ENCODE results near the gene RPS6KA6.
"Not testable (repeated sequence)": the region's sequence is repeated elsewhere in the genome, so short reads cannot be mapped to it uniquely, and the experiment has no call there.

Gene RPS6KA6

DNA sequence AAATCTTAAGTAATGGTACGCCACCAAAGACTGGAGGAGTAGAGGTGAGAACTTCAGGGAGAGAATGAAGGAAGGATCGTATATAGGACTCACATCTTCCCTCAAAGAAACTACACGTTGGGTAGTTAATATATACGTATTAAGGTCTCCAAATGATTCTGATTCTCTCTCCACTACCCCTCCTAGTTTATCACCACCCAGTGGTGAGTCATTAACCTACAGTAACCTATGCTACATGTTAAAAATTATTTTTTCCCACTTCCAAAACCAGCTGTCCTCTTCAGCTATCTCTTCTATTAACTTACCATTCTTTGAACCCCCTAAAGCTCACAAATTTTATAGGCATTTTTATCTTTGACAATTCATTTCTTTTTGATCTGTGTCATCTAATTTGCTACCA lies 69.7 kb downstream of the RPS6KA6 start:
- Histone ChIP-seq H3K9ac (ENCODE audit: low read length) (no peak overlapping the region), H3K27me3 (ENCODE audit: control insufficient read depth, insufficient read depth, low read length) (no peaks in the 10 kb centered on the region; the same call in 1 of the 2 replicates)

DNA sequence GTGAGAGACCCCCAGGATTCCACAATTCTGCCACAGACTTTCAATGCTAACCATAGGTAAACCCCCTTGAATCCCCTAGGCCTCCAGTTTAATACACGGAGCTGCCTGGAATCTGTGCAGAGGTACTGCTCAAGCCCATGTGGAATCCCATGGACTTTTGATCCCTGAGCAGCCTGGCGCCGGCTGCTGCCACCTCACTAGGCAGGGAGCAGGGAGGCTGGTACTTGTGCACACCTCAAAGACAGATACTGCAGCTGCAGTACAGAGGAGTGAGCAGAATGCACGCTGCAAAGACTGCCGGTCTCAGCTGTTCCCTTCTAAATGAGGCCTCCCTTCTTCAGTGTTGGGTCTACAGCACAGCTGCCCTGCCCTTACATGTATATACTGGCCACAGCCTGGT lies 79.4 kb downstream of the RPS6KA6 start:
- Histone ChIP-seq H3K27me3 (ENCODE audit: control insufficient read depth, insufficient read depth, low read length) (no peaks in the 10 kb centered on the region; the same call in 1 of the 2 replicates), H3K36me3 (ENCODE audit: control insufficient read depth, insufficient read depth, low read length) (no peaks in the 10 kb centered on the region; the same call in 1 of the 2 replicates), H3K4me3 (ENCODE audit: low read depth, low read length) (no peak overlapping the region), H3K27ac (ENCODE audit: low read depth, low read length) (no peak overlapping the region), H3K9ac (ENCODE audit: low read length) (no peak overlapping the region), H3K4me1 (ENCODE audit: control insufficient read depth, insufficient read depth, low read length) (no peaks in the 10 kb centered on the region), H3K9me3 (ENCODE audit: control insufficient read depth, insufficient read depth, low read depth, low read length) (no peaks in the 10 kb centered on the region)

More for the DNA sequence above, 69.7 kb downstream of the RPS6KA6 start:
- Histone ChIP-seq H3K4me3 (ENCODE audit: low read depth, low read length) (no peak overlapping the region), H3K9me3 (ENCODE audit: control insufficient read depth, insufficient read depth, low read depth, low read length) (no peaks in the 10 kb centered on the region), H3K36me3 (ENCODE audit: control insufficient read depth, insufficient read depth, low read length) (peaks cover 4% of the 10 kb centered on the region; the same call in 1 of the 2 replicates), H3K4me1 (ENCODE audit: control insufficient read depth, insufficient read depth, low read length) (no peaks in the 10 kb centered on the region), H3K27ac (ENCODE audit: low read depth, low read length) (no peak overlapping the region)

DNA sequence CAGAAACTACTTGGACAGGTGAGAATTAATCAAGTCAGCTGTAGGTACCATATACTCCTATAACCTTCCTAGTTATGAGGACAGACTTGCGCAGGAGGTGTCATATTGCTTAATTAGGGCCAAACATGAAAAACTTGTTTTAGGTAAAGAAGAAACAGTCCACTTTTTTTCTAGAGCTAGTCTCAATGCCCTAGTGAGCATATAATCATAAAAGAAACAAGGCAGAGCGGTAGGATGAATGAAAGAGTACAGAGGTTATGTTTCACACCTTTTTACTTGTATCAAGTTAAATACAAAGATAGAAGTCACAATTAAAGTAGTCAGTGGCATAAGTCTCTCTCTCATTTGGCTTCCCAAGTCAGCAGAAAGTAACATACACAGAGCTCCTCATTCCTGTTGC lies 88.9 kb downstream of the RPS6KA6 start:
- no peaks in the 10 kb centered on the region for H3K36me3 ChIP-seq (ENCODE audit: control insufficient read depth, insufficient read depth, low read length)
- H3K27me3 ChIP-seq (ENCODE audit: control insufficient read depth, insufficient read depth, low read length) = no peaks in the 10 kb centered on the region
- no peak overlapping the region for H3K27ac ChIP-seq (ENCODE audit: low read depth, low read length)
- H3K9ac ChIP-seq (ENCODE audit: low read length) = no peak overlapping the region
- H3K9me3 ChIP-seq (ENCODE audit: control insufficient read depth, insufficient read depth, low read depth, low read length) = no peaks in the 10 kb centered on the region
- no peak overlapping the region for H3K4me3 ChIP-seq (ENCODE audit: low read depth, low read length)
- no peaks in the 10 kb centered on the region for H3K4me1 ChIP-seq (ENCODE audit: control insufficient read depth, insufficient read depth, low read length)

DNA sequence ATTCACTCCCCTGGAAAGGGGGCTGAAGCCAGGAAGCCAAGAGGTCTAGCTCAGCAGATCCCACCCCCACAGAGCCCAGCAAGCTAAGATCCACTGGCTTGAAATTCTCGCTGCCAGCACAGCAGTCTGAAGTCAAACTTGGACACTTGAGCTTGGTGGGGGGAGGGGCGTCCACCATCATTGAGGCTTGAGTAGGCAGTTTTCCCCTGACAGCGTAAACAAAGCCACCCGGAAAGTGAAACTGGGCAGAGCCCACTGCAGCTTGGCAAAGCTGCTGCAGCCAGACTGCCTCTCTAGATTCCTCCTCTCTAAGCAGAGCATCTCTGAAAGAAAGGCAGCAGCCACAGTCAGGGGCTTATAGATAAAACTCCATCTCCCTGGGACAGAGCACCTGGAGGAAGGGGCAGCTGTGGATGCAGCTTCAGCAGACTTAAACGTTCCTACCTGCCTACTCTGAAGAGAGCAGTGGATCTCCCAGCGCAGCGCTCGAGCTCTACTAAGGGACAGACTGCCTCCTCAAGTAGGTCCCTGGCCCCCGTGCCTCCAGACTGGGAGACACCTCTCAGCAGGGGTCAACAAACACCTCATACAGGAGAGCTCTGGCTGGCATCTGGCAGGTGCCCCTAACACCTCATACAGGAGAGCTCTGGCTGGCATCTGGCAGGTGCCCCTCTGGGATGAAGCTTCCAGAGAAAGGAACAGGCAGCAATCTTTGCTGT lies 108.4 kb downstream of the RPS6KA6 start:
- not testable (repeated sequence) for H3K4me3 ChIP-seq (ENCODE audit: low read depth, low read length); H3K36me3 ChIP-seq (ENCODE audit: control insufficient read depth, insufficient read depth, low read length); H3K27ac ChIP-seq (ENCODE audit: low read depth, low read length); H3K27me3 ChIP-seq (ENCODE audit: control insufficient read depth, insufficient read depth, low read length); H3K9ac ChIP-seq (ENCODE audit: low read length)
- H3K9me3 ChIP-seq (ENCODE audit: control insufficient read depth, insufficient read depth, low read depth, low read length) = peaks cover 12% of the 10 kb centered on the region
- peaks cover 10% of the 10 kb centered on the region; the same call in 1 of the 2 replicates for H3K4me1 ChIP-seq (ENCODE audit: control insufficient read depth, insufficient read depth, low read length)

DNA sequence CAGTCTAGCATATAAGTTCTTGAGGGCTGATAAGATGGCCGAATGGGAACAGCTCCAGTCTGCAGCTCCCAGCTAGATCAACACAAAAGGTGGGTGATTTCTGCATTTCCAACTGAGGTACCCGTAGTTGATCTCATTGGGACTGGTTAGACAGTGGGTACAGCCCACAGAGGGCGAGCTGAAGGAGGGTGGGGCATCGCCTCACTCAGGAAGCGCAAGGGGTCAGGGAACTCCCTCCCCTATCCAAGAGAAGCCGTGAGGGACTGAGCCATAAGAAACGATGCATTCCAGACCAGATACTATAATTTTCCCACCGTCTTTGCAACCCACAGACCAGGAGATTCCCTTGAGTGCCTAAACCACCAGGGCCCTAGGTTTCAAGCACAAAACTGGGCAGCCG lies 109.0 kb downstream of the RPS6KA6 start:
- H3K4me3 ChIP-seq (ENCODE audit: low read depth, low read length) = no peak overlapping the region
- no peak overlapping the region for H3K27ac ChIP-seq (ENCODE audit: low read depth, low read length)
- H3K36me3 ChIP-seq (ENCODE audit: control insufficient read depth, insufficient read depth, low read length) = no peaks in the 10 kb centered on the region
- peaks cover 11% of the 10 kb centered on the region for H3K9me3 ChIP-seq (ENCODE audit: control insufficient read depth, insufficient read depth, low read depth, low read length)
- no peaks in the 10 kb centered on the region for H3K27me3 ChIP-seq (ENCODE audit: control insufficient read depth, insufficient read depth, low read length)
- H3K4me1 ChIP-seq (ENCODE audit: control insufficient read depth, insufficient read depth, low read length) = peaks cover 10% of the 10 kb centered on the region; the same call in 1 of the 2 replicates
- no peak overlapping the region for H3K9ac ChIP-seq (ENCODE audit: low read length)

DNA sequence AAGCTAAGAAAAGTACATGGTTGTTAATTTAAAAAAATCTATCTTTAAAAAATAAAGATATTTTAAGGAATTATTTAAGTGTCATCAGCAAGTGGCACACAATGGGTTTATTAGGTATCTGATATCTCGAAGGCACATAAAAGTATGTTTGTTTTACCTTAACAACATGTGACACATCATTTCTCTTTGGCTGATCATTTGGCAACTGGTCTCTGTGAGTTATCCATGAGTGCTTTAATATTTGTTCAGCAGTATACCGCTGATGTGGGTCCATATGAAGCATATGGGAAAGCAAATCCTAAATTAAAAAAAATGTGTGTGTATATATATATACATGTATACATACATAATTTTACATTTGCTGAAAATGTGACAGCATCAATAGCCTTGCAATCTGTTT lies 123.2 kb downstream of the RPS6KA6 start:
- Histone ChIP-seq H3K27me3 (ENCODE audit: control insufficient read depth, insufficient read depth, low read length) (no peaks in the 10 kb centered on the region; the same call in 1 of the 2 replicates), H3K4me3 (ENCODE audit: low read depth, low read length) (no peak overlapping the region), H3K4me1 (ENCODE audit: control insufficient read depth, insufficient read depth, low read length) (no peaks in the 10 kb centered on the region), H3K36me3 (ENCODE audit: control insufficient read depth, insufficient read depth, low read length) (no peaks in the 10 kb centered on the region), H3K27ac (ENCODE audit: low read depth, low read length) (no peak overlapping the region), H3K9ac (ENCODE audit: low read length) (no peak overlapping the region), H3K9me3 (ENCODE audit: control insufficient read depth, insufficient read depth, low read depth, low read length) (no peaks in the 10 kb centered on the region)

DNA sequence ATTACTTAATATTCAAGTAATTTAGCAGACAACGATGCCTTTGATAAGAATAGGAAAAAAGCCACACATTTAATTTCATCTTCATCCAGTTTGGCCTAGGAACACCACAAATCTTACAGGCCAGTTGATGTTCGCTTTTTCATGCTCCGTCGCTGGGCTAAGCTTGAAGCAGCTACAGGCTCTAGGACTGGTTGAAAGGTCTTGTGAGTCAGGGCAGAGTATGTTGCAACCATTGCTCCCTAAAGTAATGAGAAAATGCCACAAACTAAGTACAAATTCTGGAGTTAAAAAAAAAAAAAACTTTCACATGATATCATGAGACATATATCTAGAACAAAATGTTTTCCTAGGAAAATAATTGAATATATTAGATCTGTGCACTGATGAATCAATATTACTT lies 123.8 kb downstream of the RPS6KA6 start:
- Histone ChIP-seq H3K27ac (ENCODE audit: low read depth, low read length) (no peak overlapping the region), H3K9ac (ENCODE audit: low read length) (no peak overlapping the region), H3K27me3 (ENCODE audit: control insufficient read depth, insufficient read depth, low read length) (no peaks in the 10 kb centered on the region; the same call in 1 of the 2 replicates), H3K4me1 (ENCODE audit: control insufficient read depth, insufficient read depth, low read length) (no peaks in the 10 kb centered on the region), H3K4me3 (ENCODE audit: low read depth, low read length) (no peak overlapping the region), H3K9me3 (ENCODE audit: control insufficient read depth, insufficient read depth, low read depth, low read length) (no peaks in the 10 kb centered on the region), H3K36me3 (ENCODE audit: control insufficient read depth, insufficient read depth, low read length) (no peaks in the 10 kb centered on the region)

DNA sequence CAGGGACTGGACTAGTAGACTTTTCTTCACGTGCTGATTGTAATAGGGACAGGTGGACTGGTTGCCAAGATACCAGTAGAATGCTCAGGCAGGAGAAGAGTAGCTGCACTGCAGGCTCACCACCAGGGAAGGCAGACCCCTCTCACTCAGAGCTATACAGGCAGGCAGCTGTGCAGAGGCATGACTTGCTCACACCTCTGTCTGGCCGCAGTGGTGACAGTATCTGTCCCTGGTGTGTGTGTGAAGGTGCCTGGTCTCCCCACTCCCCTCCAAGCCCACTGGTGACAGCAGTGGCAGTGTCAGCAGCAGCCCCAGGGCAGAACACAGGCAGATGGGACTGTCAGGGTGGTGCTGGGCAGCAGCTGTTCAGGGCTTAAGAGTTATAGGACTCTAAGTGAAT lies 140.7 kb downstream of the RPS6KA6 start:
- Histone ChIP-seq H3K9me3 (ENCODE audit: control insufficient read depth, insufficient read depth, low read depth, low read length) (no peaks in the 10 kb centered on the region), H3K4me3 (ENCODE audit: low read depth, low read length) (no peak overlapping the region), H3K9ac (ENCODE audit: low read length) (no peak overlapping the region), H3K4me1 (ENCODE audit: control insufficient read depth, insufficient read depth, low read length) (peaks cover 23% of the 10 kb centered on the region), H3K27ac (ENCODE audit: low read depth, low read length) (no peak overlapping the region), H3K27me3 (ENCODE audit: control insufficient read depth, insufficient read depth, low read length) (no peaks in the 10 kb centered on the region), H3K36me3 (ENCODE audit: control insufficient read depth, insufficient read depth, low read length) (no peaks in the 10 kb centered on the region)

DNA sequence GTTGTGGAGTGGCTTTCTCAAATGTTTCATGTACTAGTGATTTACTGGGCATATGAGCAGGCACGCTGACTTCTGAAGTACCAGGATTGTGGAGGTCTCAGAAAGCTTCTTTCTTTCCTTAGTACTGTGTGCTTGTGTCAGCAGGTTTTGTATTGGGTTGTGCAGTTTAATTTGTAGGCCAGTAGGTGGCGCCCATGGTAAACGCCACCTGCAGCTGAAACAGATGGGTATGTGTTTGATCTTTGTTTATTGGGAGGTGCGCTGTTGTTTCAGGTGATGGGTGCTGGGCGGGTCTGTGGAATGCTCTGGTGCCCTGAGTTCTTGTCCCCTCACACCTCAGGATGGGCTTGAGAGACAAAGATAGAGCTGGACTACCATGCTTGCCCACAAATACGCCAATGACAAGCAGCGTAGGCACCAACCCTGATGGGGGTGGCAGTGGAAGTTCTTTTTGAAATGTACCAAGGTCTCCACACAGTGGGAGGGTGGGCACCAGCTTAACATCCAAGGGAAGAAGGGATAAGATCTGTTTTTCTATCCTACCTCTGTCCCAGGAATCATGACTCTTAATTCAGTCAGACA lies 141.5 kb downstream of the RPS6KA6 start:
- Histone ChIP-seq H3K27ac (ENCODE audit: low read depth, low read length) (no peak overlapping the region), H3K4me3 (ENCODE audit: low read depth, low read length) (no peak overlapping the region)

DNA sequence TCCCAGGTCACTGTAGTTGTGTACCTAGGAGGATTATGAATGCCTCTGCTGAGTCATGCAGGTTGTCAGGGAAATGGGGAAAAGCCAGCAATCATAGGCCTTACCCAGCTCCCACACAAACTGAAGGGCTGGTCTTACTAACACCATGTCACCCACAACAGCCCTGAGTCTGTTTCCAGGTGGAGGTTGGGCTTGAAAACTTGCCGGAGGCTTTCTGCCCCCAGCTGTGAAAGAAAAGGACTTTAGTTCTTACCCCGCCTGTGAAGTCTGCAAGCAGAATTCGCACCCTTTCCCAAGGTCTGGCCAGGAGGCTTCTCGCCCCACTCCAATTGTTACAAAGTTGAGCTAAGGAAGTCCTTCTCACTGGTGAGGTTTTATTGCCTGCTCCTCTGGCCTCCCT lies 143.9 kb downstream of the RPS6KA6 start:
- Histone ChIP-seq H3K27ac (ENCODE audit: low read depth, low read length) (no peak overlapping the region; the same call in 1 of the 2 replicates), H3K9me3 (ENCODE audit: control insufficient read depth, insufficient read depth, low read depth, low read length) (peaks cover 20% of the 10 kb centered on the region), H3K27me3 (ENCODE audit: control insufficient read depth, insufficient read depth, low read length) (no peaks in the 10 kb centered on the region), H3K9ac (ENCODE audit: low read length) (peak overlapping the region; percentile 13), H3K36me3 (ENCODE audit: control insufficient read depth, insufficient read depth, low read length) (no peaks in the 10 kb centered on the region), H3K4me1 (ENCODE audit: control insufficient read depth, insufficient read depth, low read length) (peaks cover 23% of the 10 kb centered on the region), H3K4me3 (ENCODE audit: low read depth, low read length) (no peak overlapping the region)

More for the DNA sequence above, 141.5 kb downstream of the RPS6KA6 start:
- Histone ChIP-seq H3K36me3 (ENCODE audit: control insufficient read depth, insufficient read depth, low read length) (no peaks in the 10 kb centered on the region), H3K27me3 (ENCODE audit: control insufficient read depth, insufficient read depth, low read length) (no peaks in the 10 kb centered on the region), H3K9me3 (ENCODE audit: control insufficient read depth, insufficient read depth, low read depth, low read length) (peaks cover 2% of the 10 kb centered on the region; the same call in 1 of the 2 replicates), H3K4me1 (ENCODE audit: control insufficient read depth, insufficient read depth, low read length) (peaks cover 23% of the 10 kb centered on the region), H3K9ac (ENCODE audit: low read length) (no peak overlapping the region)
